ENCODE measurements around the gene MAML3.

The MAML3 gene

GRCh38 chr4:139670775-139671174, 483.2 kb downstream of the MAML3 start:
- no peak for DNase-seq

- DNase-seq: no peak
These were observed 484.1 kb downstream of the MAML3 start for GRCh38 chr4:139669890-139670289.

DNA sequence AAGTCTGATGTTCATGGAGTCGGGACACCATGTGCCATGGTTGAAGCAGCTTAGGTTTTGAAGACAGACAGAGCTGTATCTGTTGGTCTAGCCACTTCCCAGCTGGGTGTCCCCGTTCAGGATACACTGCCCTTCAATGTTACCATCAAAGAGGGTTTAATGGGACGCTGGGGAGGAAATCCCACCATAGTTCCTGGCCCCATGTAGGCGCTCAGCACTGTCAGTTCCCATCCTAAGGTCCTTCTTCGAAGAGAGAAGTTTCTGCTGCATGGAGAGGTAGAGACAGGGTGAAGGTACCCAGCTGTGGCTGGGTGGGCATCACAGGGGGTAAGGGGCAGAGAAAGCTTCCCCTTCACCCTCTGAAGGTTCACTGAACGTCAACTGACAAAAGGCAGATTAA, 484.6 kb downstream of the MAML3 start:
- DNase-seq: no peak

DNA sequence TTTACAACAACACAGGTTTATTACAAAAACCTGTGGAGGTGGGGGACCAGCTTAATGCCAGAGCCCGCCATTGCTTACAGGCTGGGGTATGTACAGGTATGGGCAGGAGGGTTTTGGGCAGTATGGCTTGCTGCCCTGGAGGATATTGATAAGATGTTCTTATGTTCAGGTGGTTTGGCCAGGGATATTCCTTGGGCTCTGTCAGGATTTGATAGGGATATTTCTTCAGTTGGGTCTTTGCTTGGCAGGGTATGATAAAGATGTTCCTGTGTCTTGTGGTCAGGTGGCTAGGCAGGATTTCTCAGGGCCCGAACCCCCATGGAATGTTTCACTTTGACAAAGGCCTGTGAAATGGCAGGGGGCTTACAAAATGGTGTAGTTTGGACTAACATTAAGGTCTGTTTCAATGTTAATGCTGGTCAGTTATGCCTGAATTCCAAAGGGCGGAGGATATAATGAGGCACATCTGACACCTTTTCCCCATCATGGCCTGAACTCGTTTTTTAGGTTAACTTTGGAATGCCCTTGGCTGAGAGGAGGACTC, 485.3 kb downstream of the MAML3 start:
- DNase-seq: no peak

GRCh38 chr4:139668036-139668435, 485.9 kb downstream of the MAML3 start:
- DNase-seq: no peak
